Adrenal gland (tissue), 12 donors: ENCODE measurements around the gene CAPN15. TPM values are rescaled to one million over a fixed set of nuclear protein-coding genes. Genes with fewer than 3 reads are reported as not detected.

Source experiments
- DNase-seq, 7 donors: peaks; one replicate each; pipeline ENCODE4 v3.0.0-alpha.2; 2019 to 2020
- H3K27ac ChIP-seq, 5 donors: fragments of 200-600 bp; sonication (generic) in 4 of 5; 1 replicate in 3 of 5; 2 replicates in 2 of 5; pipeline versions ENCODE4 v1.5.1 to v1.8.0; 2016 to 2020; ENCODE audit warnings: mild to moderate bottlenecking in 1 of 5
- H3K27me3 ChIP-seq: fragments of 200-600 bp; 2 replicates; pipeline ENCODE4 v1.8.0; 2021
- H3K36me3 ChIP-seq, 2 donors: fragments of 200-600 bp; replicated peaks in 1 of 2; 1 replicate in 1 of 2; 2 replicates in 1 of 2; pipeline versions ENCODE4 v1.5.1 to v1.8.0; 2018 to 2022
- H3K4me1 ChIP-seq, 2 donors: fragments of 200-600 bp; replicated peaks in 1 of 2; 1 replicate in 1 of 2; 2 replicates in 1 of 2; pipeline versions ENCODE4 v1.5.1 to v1.8.0; 2018 to 2021
- H3K4me3 ChIP-seq, 4 donors: fragments of 200-600 bp; sonication (generic) in 3 of 4; one replicate each; pipeline ENCODE4 v1.5.1; 2016 to 2018
- H3K9me3 ChIP-seq, 3 donors: fragments of 200-600 bp; sonication (generic) in 1 of 3; replicated peaks in 1 of 3; 1 replicate in 2 of 3; 2 replicates in 1 of 3; pipeline versions ENCODE4 v1.5.1 to v1.8.0; 2016 to 2021
- POLR2A ChIP-seq, 2 donors: fragments of 450-650 bp; IDR thresholded peaks; one replicate each; pipeline ENCODE4 v1.6.1; 2017; ENCODE audit warnings: antibody characterized with exemption in 2 of 2, mild to moderate bottlenecking in 2 of 2, moderate library complexity in 1 of 2
- WGBS, 4 donors: extraction: QIAGEN DNeasy Blood & Tissue Kit in 2 of 4; methylation state at CpG; one replicate each; pipeline versions ENCODE4 v1.1.5 to v1.1.7; 2013 to 2017; 5-methylcytosine and 5-hydroxymethylcytosine counted together
- intact Hi-C, 2 donors: fragments of 100-400 bp; cut with DNase I; formaldehyde crosslinking; loops; one replicate each; pipeline versions ENCODE4 v1.14.1 to v1.15.0; 2022 to 2023
- polyA plus RNA-seq, 3 donors: library from polyadenylated mRNA; stranded (reverse); fragments of 200-250 nt in 2 of 3; fragments of 350-450 nt in 1 of 3; fragmentation: Illumina TruSeq in 1 of 3; extraction: RNeasy Lipid Tissue Mini Kit (QIAGEN cat#74804) in 1 of 3; gene quantifications; one replicate each; pipeline ENCODE4 v1.2.3, GENCODE V29; 2013 to 2014
- total RNA-seq, 9 donors: library from RNA; depleted of rRNA in 4 of 9; stranded (reverse); fragments of >200 nt in 4 of 9; fragments of 120-200 nt in 1 of 9; fragmentation: NEBNext Ultra II Directional in 1 of 9; extraction: Animal tissue kit (Norgen Biotek cat#: 25700) in 1 of 9; gene quantifications; one replicate each; pipeline versions ENCODE4 v1.1.0 to v1.2.4, GENCODE V29; 2013 to 2023
- TF ChIP-seq, protein P1 (sequence below), 6 experiments: fragments of 450-650 bp in 4 of 6; fragments of 200-600 bp in 2 of 6; sonication (generic) in 1 of 6; IDR thresholded peaks; 1 replicate in 5 of 6; 2 replicates in 1 of 6; pipeline versions ENCODE4 v1.5.1 to v1.8.0; 2016 to 2021; ENCODE audit warnings: antibody characterized with exemption in 6 of 6, mild to moderate bottlenecking in 2 of 6, moderate library complexity in 1 of 6
- donor health status: healthy with polysubstance abuse.
- donor health status: Bipolar disorder and iron deficiency.
- donor health status: DM: yes; HTN: yes; CAD: no.
- donor health status: DM: no; HTN: no; CAD: no.
- donor health status: DM: no; HTN: no; CAD: no.
- donor health status: DM: yes; HTN: yes; CAD: no.

The CAPN15 gene
- total and polyA plus RNA-seq, 12 donors: 2.3 to 91.8 (median 43.0) TPM

DNA sequence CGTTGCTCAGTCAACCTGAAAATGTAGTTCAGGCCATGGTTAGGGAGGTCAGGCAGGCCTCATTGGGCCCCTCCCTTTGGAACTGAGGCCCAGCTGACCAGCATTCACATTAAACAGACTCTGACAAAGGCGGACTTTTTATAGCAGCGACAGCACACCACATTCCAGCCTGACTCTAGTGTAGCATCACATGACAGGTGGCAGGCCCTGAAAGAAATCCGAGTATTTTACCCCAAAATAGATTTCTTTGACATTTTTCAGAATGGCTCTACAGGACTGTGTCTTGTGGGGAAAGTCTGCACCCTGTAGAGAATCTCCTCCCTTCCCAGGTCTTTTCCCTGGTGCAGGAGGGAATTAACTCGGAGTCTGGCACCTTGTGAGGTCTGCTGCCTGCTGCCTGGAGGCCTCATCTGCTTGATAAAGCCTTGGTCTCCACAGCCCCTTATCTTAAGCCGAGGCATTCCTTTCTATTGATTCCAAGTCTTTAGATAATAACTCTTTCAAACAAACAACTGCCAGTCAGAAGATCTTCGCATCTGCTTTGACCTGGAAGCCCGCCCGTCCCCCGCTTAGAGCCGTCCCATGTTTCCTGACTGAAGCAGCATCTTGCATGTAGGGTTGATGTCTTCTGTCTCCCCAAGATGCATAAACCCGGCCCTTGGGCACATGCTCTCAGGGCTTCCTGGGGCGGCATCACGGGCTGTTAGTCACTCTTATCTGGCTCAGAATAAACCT, 44.0 kb upstream of the CAPN15 start:
- no peak overlapping the region for H3K27ac ChIP-seq
- WGBS, 4 donors: 82 to 86% (median 82%) methylated on average over 14 of the region's 14 CpGs

DNA sequence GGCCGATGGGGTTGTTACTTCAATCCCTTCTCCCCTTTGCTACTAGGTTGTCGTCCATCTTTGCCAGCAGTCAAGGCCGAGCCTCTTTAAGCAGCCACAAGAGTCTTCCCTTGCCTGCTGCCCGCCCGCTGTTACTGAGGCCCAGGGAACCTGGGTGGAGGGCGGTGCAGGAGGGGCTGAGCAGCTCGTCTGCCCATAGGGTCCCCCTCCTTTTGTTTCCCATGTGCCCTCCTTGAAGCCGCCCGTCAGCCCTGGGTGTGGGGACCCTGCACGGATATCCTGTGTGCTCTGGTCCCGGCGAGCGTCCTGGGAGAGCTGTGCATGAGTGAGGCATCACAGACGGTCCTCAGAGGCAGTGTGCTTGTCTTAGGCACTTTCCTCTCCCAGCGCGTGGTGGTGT, 37.9 kb upstream of the CAPN15 start:
- peaks cover 0 to 27% of the 10 kb centered on the region in 2 donors for H3K36me3 ChIP-seq
- intact Hi-C loops: loop anchor here in 1 of 2 donors (10.0 kb wide), 1 partner anchor 185 kb away; no protein-coding TSS in a partner anchor
- TF ChIP-seq, protein P1, sequence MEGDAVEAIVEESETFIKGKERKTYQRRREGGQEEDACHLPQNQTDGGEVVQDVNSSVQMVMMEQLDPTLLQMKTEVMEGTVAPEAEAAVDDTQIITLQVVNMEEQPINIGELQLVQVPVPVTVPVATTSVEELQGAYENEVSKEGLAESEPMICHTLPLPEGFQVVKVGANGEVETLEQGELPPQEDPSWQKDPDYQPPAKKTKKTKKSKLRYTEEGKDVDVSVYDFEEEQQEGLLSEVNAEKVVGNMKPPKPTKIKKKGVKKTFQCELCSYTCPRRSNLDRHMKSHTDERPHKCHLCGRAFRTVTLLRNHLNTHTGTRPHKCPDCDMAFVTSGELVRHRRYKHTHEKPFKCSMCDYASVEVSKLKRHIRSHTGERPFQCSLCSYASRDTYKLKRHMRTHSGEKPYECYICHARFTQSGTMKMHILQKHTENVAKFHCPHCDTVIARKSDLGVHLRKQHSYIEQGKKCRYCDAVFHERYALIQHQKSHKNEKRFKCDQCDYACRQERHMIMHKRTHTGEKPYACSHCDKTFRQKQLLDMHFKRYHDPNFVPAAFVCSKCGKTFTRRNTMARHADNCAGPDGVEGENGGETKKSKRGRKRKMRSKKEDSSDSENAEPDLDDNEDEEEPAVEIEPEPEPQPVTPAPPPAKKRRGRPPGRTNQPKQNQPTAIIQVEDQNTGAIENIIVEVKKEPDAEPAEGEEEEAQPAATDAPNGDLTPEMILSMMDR (IDR thresholded peaks at IDR 0.05): no peak
- TF ChIP-seq POLR2A (IDR thresholded peaks at IDR 0.05): no peak
- H3K9me3 ChIP-seq: no peaks in the 10 kb centered on the region
- no peak overlapping the region for H3K4me3 ChIP-seq
- H3K27ac ChIP-seq: no peak overlapping the region
- H3K27me3 ChIP-seq: no peaks in the 10 kb centered on the region
- H3K4me1 ChIP-seq: no peaks in the 10 kb centered on the region
- 87 to 91% (median 89%) methylated on average over 12 to 16 of the region's 16 CpGs for WGBS, 4 donors
- no peak for DNase-seq

More for the DNA sequence above, 44.0 kb upstream of the CAPN15 start:
- Histone ChIP-seq H3K4me1 (no peaks in the 10 kb centered on the region), H3K4me3 (no peak overlapping the region), H3K27me3 (no peaks in the 10 kb centered on the region), H3K36me3 (peaks cover 0 to 9% of the 10 kb centered on the region in 2 donors), H3K9me3 (no peaks in the 10 kb centered on the region)
- no peak for TF ChIP-seq POLR2A (IDR thresholded peaks at IDR 0.05)
- TF ChIP-seq, protein P1 (IDR thresholded peaks at IDR 0.05): no peak
- DNase-seq: no peak
- intact Hi-C loops: no loop called here

DNA sequence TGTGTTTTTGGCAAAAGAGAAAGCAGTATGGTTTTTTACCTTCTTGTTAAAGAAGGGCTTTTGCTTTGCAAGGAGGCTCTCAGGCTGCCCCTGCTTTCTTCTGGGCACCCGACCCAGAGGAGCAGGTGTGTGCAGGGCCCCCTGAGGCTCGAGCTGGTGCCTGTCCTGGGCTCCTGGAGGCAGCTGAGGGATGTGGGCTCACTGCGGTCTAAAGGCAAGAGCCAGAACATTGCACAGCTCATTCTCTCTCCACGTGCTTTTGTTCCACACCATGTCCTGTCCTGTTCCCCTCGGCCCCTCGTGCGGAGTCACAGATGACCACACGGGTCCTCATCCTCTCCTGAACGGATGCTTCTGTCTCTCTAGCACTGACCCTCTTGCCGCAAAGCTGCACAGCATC, 36.7 kb upstream of the CAPN15 start:
- no peak for DNase-seq
- Histone ChIP-seq H3K36me3 (peaks cover 0 to 27% of the 10 kb centered on the region in 2 donors), H3K4me3 (no peak overlapping the region), H3K4me1 (no peaks in the 10 kb centered on the region), H3K27me3 (no peaks in the 10 kb centered on the region), H3K27ac (no peak overlapping the region), H3K9me3 (no peaks in the 10 kb centered on the region)
- intact Hi-C loops: loop anchor here in 1 of 2 donors (10.0 kb wide), 1 partner anchor 186 kb away; no protein-coding TSS in a partner anchor
- 91 to 95% (median 94%) methylated on average over 9 to 10 of the region's 10 CpGs for WGBS, 4 donors
- TF ChIP-seq, protein P1 (IDR thresholded peaks at IDR 0.05): no peak

DNA sequence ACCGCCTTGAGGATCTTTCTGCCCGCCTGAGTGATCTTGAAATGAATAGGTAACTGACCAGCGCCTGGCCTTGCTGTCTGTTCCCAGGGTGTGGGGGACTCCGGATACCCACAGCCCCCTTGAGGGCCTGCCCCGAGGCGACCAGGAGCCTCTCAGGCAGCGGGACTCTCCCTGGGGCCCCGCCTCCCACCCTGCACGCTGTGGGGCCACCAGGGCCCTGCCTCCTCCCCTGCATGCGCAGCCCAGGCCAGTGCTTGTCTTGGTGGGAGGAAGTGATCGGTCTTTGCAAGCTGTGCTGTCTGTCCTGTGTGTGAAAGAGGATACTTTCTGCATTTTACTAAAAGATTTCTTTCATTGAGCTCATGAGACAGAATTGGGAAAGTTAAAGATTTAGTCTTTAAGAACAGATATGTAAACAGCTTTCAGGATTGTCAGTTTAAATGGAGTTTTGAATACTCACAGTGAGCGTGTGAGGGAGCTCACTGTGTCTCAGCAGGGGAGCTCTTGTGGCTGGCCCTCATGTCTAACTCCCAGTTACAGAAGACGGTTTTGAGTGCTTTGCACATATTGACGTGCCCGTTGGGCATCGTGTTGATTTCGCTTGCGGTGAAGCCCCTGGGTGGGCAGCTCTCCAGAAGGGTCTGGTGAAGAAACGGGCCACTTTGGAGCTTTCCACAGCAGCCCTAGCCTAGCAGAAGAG, 36.1 kb upstream of the CAPN15 start:
- H3K4me3 ChIP-seq: no peak overlapping the region
- no peaks in the 10 kb centered on the region for H3K9me3 ChIP-seq
- H3K27ac ChIP-seq: no peak overlapping the region
- H3K27me3 ChIP-seq: no peaks in the 10 kb centered on the region
- intact Hi-C loops: loop anchor here in 1 of 2 donors (10.0 kb wide), 1 partner anchor 187 kb away; no protein-coding TSS in a partner anchor
- no peaks in the 10 kb centered on the region for H3K4me1 ChIP-seq
- no peak for DNase-seq
- 89 to 98% (median 92%) methylated on average over 11 to 19 of the region's 19 CpGs for WGBS, 4 donors
- TF ChIP-seq POLR2A (IDR thresholded peaks at IDR 0.05): no peak
- TF ChIP-seq, protein P1 (IDR thresholded peaks at IDR 0.05): no peak
- peaks cover 0 to 27% of the 10 kb centered on the region in 2 donors for H3K36me3 ChIP-seq
